ENCODE data around the gene CNTN4. TPM values are rescaled to one million over a fixed set of nuclear protein-coding genes. Genes with fewer than 3 reads are reported as not detected.
"Not testable (repeated sequence)": the region's sequence is repeated elsewhere in the genome, so short reads cannot be mapped to it uniquely, and the experiment has no call there.

Gene CNTN4
- total RNA-seq, 1 donor: under 0.01 TPM

- DNase-seq (ENCODE audit: insufficient read length, low spot score, missing footprints): no peak
- Histone ChIP-seq H3K79me2 (ENCODE audit: insufficient read depth, low read length) (no peaks in the 10 kb centered on the region), H3K9me3 (ENCODE audit: low read depth, low read length) (no peaks in the 10 kb centered on the region), H3K4me1 (ENCODE audit: insufficient read depth, low read length) (no peaks in the 10 kb centered on the region), H3K27ac (ENCODE audit: low read depth, low read length) (no peak overlapping the region), H3K36me3 (ENCODE audit: insufficient read depth, low read length) (no peaks in the 10 kb centered on the region), H3K4me3 (ENCODE audit: insufficient read depth, low read length) (no peak overlapping the region), H3K4me2 (ENCODE audit: insufficient read depth, low read length) (no peak overlapping the region), H4K20me1 (ENCODE audit: insufficient read depth, low read length) (no peaks in the 10 kb centered on the region), H3K27me3 (ENCODE audit: insufficient read depth, low read length) (no peaks in the 10 kb centered on the region), H2AFZ (ENCODE audit: low read length) (no peak overlapping the region)
- no peak for TF ChIP-seq CTCF (IDR thresholded peaks at IDR 0.05; ENCODE audit: extremely low read depth, low read depth, low read length)
Measured at GRCh38 chr3:2807514-2807913, 708.8 kb downstream of the CNTN4 start.

GRCh38 chr3:2810723-2811122, 712.1 kb downstream of the CNTN4 start:
- Histone ChIP-seq H3K27ac (ENCODE audit: low read depth, low read length) (no peak overlapping the region), H2AFZ (ENCODE audit: low read length) (no peak overlapping the region), H3K27me3 (ENCODE audit: insufficient read depth, low read length) (no peaks in the 10 kb centered on the region), H3K4me3 (ENCODE audit: insufficient read depth, low read length) (no peak overlapping the region), H3K36me3 (ENCODE audit: insufficient read depth, low read length) (no peaks in the 10 kb centered on the region), H3K4me1 (ENCODE audit: insufficient read depth, low read length) (no peaks in the 10 kb centered on the region), H3K79me2 (ENCODE audit: insufficient read depth, low read length) (no peaks in the 10 kb centered on the region), H4K20me1 (ENCODE audit: insufficient read depth, low read length) (no peaks in the 10 kb centered on the region), H3K4me2 (ENCODE audit: insufficient read depth, low read length) (no peak overlapping the region), H3K9me3 (ENCODE audit: low read depth, low read length) (no peaks in the 10 kb centered on the region)
- DNase-seq (ENCODE audit: insufficient read length, low spot score, missing footprints): no peak
- TF ChIP-seq CTCF (IDR thresholded peaks at IDR 0.05; ENCODE audit: extremely low read depth, low read depth, low read length): no peak

GRCh38 chr3:2819571-2819970, 720.9 kb downstream of the CNTN4 start:
- H2AFZ ChIP-seq (ENCODE audit: low read length): no peak overlapping the region
- no peaks in the 10 kb centered on the region for H3K36me3 ChIP-seq (ENCODE audit: insufficient read depth, low read length)
- TF ChIP-seq CTCF (IDR thresholded peaks at IDR 0.05; ENCODE audit: extremely low read depth, low read depth, low read length): no peak
- H3K4me2 ChIP-seq (ENCODE audit: insufficient read depth, low read length): no peak overlapping the region
- DNase-seq (ENCODE audit: insufficient read length, low spot score, missing footprints): no peak
- H3K79me2 ChIP-seq (ENCODE audit: insufficient read depth, low read length): no peaks in the 10 kb centered on the region
- H4K20me1 ChIP-seq (ENCODE audit: insufficient read depth, low read length): no peaks in the 10 kb centered on the region
- H3K9me3 ChIP-seq (ENCODE audit: low read depth, low read length): no peaks in the 10 kb centered on the region
- H3K4me1 ChIP-seq (ENCODE audit: insufficient read depth, low read length): no peaks in the 10 kb centered on the region
- no peak overlapping the region for H3K4me3 ChIP-seq (ENCODE audit: insufficient read depth, low read length)
- H3K27ac ChIP-seq (ENCODE audit: low read depth, low read length): no peak overlapping the region
- H3K27me3 ChIP-seq (ENCODE audit: insufficient read depth, low read length): no peaks in the 10 kb centered on the region

GRCh38 chr3:2820982-2821381, 722.3 kb downstream of the CNTN4 start:
- not testable (repeated sequence) for H3K27ac ChIP-seq (ENCODE audit: low read depth, low read length); H3K4me2 ChIP-seq (ENCODE audit: insufficient read depth, low read length); H3K4me1 ChIP-seq (ENCODE audit: insufficient read depth, low read length); H3K36me3 ChIP-seq (ENCODE audit: insufficient read depth, low read length); H2AFZ ChIP-seq (ENCODE audit: low read length); H3K4me3 ChIP-seq (ENCODE audit: insufficient read depth, low read length); DNase-seq (ENCODE audit: insufficient read length, low spot score, missing footprints); H4K20me1 ChIP-seq (ENCODE audit: insufficient read depth, low read length); H3K27me3 ChIP-seq (ENCODE audit: insufficient read depth, low read length); H3K9me3 ChIP-seq (ENCODE audit: low read depth, low read length); H3K79me2 ChIP-seq (ENCODE audit: insufficient read depth, low read length)

Measured in osteoblast (primary cell).